DOHH2 (cell line): Measurements from ENCODE around the gene RLN2.

Experiments used
- CTCF ChIP-seq: fragments of 200-600 bp; sonication (generic); IDR thresholded peaks from one replicate; pipeline ENCODE4 v1.5.1; 2014; ENCODE audit warnings: antibody characterized with exemption, mild to moderate bottlenecking, low read depth, low read length; ENCODE audit not compliant: poor library complexity, severe bottlenecking
- EZH2phosphoT487 ChIP-seq: fragments of 200-600 bp; sonication (generic); IDR thresholded peaks from 2 replicates; pipeline ENCODE4 v1.6.1; 2017; ENCODE audit warnings: borderline replicate concordance, mild to moderate bottlenecking, antibody characterized with exemption, low read length, moderate library complexity, mixed read lengths

DNA sequence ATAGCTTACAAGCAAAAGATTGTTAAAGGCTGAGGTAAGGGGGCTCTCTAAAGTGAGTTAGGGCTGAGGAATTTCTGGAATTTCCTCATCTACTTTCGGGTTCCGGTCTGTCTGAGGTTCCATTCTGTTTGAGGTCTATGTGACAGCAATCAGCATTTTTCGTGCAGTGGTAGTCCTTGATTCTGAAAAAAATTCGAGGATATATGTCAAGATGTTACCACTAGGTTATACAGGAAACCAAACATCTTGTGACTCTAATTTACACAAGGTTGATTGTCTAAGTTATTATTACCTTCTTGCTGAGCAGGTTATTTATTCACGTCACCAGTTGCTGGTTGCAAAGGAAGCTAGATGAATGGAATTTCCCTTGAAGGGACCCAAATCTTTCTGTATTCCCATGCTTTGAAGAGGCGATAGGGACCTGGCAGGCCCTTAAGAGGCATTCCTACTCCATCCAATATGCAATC is 35.2 kb downstream of the RLN2 start:
- TF ChIP-seq CTCF, result no peak
- no peak for TF ChIP-seq EZH2phosphoT487
